GM20000 (cell line): ENCODE measurements around the gene NSUN4.
"Not testable (repeated sequence)": the region's sequence is repeated elsewhere in the genome, so short reads cannot be mapped to it uniquely, and the experiment has no call there.

ENCODE experiments used
- DNase-seq: peaks from one replicate; pipeline ENCODE4 v3.0.0; 2012; ENCODE audit warnings: low spot score
- TF ChIP-seq, protein P1 (sequence below): IDR thresholded peaks from 2 replicates; pipeline ENCODE4 v1.5.1; 2012; ENCODE audit warnings: mild to moderate bottlenecking, control low read depth; ENCODE audit errors: extremely low read depth, missing control alignments

The NSUN4 gene

DNA sequence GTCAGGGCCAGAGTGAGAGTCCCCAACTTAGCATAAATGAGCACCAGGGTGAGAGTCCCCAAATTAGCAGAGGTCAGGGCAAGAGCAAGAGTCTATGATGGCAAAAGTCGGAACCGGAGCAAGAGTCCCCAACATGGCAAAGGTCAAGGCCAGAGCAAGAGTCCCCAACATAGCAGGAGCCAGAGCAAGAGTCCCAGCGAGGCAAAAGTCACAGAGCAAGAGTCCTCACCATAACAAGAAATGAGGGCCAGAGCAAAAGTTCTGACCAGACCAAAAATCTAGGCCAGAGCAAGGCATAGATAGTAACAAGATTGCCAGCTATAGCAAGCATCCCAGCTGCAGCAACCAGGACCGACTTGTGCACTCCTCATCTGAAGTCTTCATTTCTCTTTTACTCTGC is 3.1 kb downstream of the NSUN4 start:
- TF ChIP-seq, protein P1, sequence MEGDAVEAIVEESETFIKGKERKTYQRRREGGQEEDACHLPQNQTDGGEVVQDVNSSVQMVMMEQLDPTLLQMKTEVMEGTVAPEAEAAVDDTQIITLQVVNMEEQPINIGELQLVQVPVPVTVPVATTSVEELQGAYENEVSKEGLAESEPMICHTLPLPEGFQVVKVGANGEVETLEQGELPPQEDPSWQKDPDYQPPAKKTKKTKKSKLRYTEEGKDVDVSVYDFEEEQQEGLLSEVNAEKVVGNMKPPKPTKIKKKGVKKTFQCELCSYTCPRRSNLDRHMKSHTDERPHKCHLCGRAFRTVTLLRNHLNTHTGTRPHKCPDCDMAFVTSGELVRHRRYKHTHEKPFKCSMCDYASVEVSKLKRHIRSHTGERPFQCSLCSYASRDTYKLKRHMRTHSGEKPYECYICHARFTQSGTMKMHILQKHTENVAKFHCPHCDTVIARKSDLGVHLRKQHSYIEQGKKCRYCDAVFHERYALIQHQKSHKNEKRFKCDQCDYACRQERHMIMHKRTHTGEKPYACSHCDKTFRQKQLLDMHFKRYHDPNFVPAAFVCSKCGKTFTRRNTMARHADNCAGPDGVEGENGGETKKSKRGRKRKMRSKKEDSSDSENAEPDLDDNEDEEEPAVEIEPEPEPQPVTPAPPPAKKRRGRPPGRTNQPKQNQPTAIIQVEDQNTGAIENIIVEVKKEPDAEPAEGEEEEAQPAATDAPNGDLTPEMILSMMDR, result no peak

DNA sequence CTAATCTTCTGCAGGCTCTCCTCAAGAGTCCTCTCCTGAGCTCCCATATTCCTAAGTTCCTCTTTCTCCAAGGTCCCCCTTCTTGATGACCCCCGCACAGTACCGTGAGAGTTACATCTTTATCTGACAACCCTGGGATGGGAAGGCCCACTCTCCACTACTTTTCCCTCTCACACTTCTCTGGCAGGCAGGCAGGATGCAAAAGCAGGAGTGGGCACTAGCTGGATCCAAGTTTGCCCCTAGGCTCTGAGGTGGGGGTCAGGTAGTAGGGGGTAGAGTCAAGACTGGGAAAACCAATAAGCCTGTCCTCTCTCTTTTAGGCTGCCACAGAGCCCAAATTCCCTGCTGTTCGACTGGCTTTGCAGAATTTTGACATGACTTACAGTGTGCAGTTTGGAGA is 3.9 kb downstream of the NSUN4 start:
- TF ChIP-seq, protein P1, result no peak
- no peak for DNase-seq

More for the DNA sequence above, 3.1 kb downstream of the NSUN4 start:
- DNase-seq, result no peak

DNA sequence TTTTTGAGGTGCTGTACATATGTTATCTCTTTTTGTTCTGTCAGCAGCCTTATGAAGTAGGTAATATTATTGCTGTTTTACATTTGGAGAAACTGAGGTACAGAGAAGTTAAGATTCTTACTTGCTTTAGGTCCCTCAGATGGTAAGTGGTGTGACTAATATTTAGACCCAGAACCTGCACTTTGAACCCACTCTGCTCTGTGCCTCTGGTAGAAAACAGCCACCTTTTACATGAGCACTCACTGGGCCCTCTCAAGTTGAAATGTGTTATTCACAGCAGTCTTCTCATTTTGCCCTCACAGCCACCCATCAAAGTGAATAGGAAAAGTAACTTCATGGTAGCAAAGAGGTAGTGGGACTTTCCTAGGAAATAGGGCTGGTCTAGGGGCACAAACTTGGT is 4.7 kb downstream of the NSUN4 start:
- no peak for DNase-seq
- TF ChIP-seq, protein P1, result no peak

DNA sequence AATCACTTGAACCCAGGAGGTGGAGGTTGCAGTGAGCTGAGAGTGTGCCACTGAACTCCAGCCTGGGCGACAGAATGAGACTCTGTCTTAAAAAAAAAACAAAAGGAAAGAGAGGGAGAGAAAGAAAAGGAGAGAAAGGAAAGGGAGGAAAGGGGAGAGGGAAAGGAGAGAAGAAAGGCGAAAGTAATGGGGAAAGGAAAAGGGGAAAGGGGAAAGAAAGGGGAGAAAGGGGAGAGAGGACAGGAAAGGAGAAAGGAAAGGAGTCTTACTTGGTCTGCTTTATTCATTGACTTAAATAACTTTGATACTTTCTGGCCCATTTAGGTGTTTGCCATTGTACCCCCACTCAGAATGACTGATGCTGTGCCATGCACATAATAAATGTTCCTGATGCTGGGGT is 11.8 kb downstream of the NSUN4 start:
- TF ChIP-seq, protein P1, result no peak
- DNase-seq, result no peak

DNA sequence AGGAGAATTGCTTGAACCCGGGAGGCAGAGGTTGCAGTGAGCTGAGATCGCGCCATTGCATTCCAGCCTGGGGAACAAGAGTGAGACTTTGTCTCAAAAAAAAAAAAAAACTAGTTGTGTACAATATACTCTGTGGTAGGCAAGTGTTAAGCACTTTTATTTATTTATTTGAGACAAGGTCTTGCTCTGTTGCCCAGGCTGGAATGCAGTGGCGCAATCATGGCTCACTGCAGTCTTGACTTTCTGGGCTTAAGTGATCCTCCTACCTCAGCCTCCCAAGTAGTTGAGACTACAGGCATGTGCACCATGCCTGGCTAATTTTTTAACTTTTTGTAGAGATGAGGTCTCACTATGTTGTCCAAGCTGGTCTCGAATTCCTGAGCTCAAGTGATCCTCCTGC is 15.3 kb downstream of the NSUN4 start:
- not testable (repeated sequence) for DNase-seq

DNA sequence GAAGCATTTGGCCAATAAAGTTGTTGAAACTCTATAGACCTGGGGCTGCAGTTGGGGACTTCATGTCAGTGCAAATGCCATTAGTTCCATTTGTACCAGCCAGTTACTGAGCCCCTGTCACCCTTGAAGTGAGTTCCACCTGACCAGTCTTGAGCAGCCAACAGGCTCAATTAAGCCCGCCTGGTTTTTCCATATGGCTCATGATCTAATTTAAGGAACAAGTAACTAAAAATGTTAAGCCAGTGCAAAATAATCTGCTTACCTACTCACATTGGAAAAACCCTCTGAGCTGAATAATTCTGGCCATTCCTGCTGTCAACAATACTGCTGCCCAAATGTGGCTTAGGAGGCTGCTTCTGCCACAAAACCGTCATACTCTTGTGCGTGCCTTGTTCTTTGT is 21.6 kb downstream of the NSUN4 start:
- DNase-seq, result no peak

DNA sequence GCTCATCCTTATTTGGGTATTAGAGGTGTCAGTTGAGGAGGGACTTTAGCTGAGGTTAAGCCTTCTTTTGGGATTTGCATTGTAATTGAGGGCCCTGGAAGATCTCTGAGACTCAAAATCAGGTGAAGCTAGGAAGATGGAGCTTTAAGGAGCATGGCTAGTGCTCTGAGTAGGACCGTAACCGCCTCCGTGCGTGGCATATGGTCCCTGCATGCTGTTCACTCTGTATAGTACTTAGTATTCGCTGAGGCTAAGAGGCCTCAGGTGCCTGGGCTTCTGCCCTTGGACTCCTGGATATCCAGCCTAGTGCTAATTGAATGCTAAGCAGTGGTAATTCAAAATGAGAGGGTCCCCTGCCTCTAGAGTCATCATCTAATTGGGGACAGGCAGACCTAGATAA is 22.5 kb downstream of the NSUN4 start:
- TF ChIP-seq, protein P1, result no peak
- no peak for DNase-seq

More for the DNA sequence above, 21.6 kb downstream of the NSUN4 start:
- TF ChIP-seq, protein P1, result no peak

DNA sequence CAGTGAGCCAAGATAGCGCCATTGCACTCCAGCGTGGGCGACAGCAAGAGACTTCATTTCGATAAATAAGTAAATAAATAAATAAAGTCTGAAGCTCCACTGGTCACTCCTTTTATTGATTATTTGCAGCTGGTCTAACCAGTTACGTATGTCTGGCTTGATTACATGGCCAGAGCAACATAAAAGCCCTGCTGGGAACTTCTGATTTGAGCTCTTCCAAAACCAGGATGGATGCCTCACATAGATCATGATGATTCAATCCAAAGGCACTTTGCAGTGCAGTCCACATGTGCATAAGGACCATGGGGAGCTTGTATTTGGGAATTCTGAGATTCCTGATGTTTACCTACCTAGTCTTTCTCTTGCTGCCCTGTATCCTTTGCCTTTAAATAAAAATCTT is 24.0 kb downstream of the NSUN4 start:
- no peak for DNase-seq

DNA sequence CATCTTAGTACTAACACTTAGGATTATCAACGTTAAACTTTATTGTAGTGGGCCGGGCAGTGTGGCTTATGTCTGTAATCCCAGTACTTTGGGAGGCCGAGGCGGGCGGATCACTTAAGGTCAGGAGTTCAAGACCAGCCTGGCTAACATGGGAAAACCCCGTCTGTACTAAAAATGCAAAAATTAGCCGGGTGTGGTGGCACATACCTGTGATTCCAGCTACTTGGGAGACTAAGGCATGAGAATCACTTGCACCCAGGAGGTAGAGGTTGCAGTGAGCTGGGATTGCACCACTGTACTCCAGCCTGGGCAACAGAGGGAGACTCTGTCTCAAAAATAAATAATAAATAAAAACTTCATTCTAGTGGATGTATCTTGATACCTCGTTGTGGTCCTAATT is 25.2 kb downstream of the NSUN4 start:
- not testable (repeated sequence) for DNase-seq

More for the DNA sequence above, 24.0 kb downstream of the NSUN4 start:
- TF ChIP-seq, protein P1, result no peak
